A172 (cell line): ENCODE measurements around the gene ACTBL2. TPM values are rescaled to one million over a fixed set of nuclear protein-coding genes. Genes with fewer than 3 reads are reported as not detected.
"Not testable (repeated sequence)": the region's sequence is repeated elsewhere in the genome, so short reads cannot be mapped to it uniquely, and the experiment has no call there.

Experiments
- DNase-seq: peaks from one replicate; pipeline ENCODE4 v3.0.0-alpha.2; 2015; ENCODE audit warnings: low spot score
- total RNA-seq: library from RNA; depleted of rRNA; stranded (reverse); fragments of >200 nt; shearing (Covaris generic); gene quantifications from 2 replicates; pipeline ENCODE4 v1.2.3, GENCODE V29; 2014

ACTBL2 gene
- total RNA-seq, 1 experiment from 2014 or later, result not detected

DNA sequence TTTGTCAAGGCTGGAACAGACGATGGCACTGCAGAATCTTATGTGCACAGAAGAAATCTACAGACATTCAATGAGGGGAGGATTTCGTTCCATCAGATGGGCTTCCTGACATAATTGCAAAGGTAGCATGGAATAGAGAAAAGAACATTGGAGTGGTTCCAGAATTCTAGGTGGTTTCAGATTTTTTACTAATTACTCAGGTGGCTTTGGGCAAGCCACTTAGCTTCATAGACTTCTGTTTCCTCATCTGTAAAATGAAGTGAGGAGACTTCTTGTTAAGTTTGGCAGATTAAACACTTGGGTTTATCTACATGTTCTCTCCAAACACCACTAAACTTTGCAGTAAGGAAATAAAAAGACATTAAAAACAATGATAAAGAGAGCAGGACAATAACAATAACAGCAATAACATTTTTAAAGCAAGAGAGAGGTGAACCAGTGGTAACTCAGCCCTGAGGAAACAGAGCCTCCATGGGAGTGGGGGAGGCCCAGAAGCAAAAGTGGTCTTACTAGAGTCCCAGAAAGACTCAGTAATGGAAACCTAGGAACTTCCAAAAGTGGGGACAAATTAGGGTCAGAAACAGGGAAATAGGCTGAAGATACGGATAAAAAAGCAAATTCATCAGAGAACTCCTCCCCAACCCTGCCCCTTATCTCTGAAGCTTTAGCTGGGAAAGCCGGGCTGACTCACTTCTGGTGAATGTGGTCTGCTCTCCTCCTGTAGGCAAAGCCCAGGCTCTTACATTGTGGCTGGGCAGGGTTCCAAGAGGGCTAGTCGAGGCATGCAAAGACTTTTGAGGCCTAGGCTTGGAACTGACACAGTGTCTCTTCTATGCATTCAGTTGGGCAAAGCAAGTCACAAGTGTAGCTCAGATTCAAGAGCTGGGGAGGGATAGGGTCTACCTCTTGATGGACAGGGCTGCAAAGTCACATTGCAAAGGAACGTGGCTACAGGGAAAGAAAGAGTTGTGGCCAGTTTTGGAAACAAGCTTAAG lies 11.8 kb upstream of the ACTBL2 start:
- peak; percentile 95 for DNase-seq

DNA sequence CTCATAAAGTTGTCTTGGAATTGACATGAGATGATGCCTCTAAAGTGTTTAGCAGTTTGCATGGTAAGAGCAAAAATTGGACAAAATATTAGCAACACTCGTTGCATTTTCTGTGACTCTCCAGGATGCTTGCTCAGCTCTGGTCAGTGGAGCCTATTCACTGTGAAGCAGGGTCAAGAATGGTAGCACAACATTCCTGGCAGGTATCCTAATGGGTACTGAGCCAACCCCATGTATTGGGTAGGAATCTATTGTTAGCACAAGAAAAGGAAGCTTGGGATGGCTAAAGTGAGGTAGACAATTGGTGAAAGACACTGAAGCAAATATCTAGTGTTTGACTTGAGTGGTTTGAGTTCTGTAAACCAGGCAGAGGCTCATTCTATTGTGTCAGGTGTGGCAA lies 10.4 kb upstream of the ACTBL2 start:
- no peak for DNase-seq

GRCh38 chr5:57492632-57493031 lies 10.0 kb upstream of the ACTBL2 start:
- DNase-seq, result no peak

DNA sequence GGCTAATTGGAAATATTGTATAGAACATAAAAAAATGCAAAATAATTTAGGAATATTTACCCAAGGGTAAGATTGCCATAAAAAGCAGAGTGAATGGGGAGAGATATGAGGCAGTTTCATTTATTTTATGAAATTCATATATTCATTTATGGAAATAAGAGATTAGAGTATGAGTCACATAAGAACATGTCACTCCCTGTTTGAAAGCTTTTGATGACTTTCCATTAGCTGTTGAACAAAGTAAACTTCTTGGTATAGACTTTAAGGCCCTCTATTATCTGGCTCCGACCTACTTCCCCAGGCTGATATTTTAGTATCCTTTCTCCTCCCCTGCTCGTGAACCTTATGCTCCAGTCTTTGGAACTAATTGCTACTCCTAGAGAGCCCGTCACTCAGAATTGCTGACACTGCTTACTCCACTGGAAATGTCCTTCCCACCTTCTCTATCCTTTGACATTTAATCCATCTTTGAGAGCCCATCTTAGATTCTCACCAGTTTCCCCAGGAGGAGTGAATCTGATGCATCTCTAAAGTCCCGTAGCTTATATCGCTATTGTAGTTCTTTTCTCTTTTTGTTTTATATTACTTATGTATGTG lies 8.9 kb upstream of the ACTBL2 start:
- no peak for DNase-seq

- DNase-seq, result peak; percentile 78
Measured at GRCh38 chr5:57488215-57488955, 5.8 kb upstream of the ACTBL2 start.

DNA sequence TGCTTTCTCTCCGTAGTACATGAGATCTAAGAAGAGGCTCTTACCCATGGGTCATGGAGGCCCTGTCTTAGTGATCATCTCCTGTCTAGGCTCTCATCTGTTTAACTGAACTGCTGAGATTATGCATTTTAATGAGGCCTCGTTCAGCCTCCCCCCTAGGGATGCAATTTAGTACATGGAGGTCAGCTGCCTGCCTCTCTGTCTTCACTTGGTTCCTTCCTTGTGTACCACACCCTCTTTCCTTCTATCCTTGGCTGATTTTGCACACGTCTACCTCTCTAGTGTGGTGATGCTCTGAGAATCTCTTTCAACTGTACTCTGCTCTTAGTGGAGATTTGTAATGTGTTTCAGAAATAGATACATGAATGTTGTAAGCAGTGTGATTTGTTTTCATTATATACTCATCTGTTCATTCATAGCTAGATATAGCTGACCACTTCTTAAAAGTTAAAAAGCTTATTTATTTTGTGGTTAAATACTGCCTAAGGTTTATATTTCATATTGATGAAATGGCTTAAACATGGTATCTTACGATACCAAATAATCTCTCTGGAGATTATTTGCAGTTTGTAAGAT lies 3.5 kb upstream of the ACTBL2 start:
- DNase-seq, result no peak

DNA sequence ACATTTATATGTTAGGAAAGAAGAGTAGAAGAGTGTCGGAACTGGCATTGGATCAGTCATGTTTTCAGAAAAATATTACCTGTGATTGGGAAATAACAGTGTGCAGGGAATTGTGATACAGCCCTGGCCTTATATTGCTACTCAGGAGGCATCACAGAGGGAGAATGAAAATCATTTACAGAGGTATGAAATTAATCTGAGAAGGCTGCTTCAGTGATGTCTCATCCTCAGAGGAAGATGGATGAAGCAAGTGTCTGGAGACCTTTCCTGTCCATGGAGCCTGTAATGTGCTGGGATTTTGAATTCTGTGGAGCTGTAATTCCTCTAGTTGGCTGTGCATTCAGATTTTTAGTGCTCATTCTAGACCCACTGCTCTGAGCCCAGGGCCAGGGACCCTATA lies 3.8 kb downstream of the ACTBL2 start:
- DNase-seq, result no peak

DNA sequence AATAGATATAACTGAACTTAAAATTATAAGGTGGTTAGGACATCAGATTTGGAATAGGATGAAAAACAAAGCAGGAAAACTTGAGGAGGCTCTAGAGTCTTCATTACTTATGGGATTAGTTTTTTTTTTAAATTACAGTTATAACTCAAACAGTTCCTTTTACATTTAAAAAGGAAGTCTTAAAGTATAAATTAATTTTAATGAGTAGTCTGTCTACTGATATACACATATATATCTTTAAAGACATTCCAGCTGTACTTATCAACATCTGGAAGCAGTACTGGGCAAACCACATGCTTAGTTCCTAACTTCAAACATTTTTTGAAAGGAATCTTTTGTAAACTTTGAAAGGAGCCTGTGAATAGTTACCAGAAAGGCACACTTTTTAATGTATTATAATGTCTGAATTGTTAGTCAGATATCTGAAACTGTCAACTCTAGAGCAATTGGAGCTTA lies 6.0 kb downstream of the ACTBL2 start:
- no peak for DNase-seq

DNA sequence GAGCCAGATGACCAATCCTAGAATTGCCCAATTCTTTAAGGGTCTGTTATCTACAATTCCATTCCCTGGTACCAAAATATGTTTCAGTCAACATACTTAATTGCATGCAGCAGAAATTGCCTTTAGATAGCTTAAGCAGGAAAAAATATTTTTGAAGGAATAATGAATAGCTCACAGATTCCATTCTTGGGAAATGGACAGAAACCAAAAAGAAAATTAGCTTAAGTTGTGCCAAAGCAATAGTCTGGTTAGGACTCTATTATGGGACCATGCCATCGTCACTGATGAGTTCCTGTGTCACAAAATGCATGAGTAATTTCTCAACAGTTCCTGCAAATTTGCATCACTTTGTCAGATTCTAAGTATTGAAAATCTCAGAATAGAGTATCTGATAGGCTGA lies 12.3 kb downstream of the ACTBL2 start:
- DNase-seq, result no peak

DNA sequence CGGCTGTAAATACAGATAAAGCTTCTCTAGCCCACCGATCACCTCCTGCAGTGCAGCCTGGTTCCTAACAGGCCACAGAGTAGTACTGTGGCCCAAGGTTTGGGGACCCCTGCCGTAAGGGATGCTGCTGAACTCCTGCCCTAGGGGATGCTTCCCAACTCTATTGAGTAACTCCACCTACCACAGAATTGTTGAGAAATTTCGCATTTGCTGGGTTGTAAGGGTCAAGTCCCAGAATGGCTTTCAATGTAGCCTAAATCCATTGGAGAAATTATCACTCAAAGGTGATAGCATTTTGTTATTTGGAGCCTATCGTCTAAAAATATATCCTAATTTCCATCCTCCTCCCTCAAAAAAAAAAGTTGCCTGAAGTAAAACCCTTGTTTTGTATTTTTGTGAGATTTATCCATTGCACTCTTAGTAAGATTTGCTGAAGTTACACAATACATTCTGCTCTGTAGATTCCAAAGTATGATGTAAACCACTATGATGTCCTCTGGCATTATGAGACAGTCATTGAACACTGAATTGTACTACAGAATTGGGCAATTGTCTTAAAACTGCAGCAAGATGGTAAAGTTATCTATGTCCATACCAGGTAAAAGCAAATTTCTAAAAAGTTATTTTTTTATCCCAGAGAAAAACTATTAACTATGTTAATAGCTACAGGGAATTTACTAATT lies 14.0 kb downstream of the ACTBL2 start:
- no peak for DNase-seq

- no peak for DNase-seq
Measured at GRCh38 chr5:57466544-57466943, 16.1 kb downstream of the ACTBL2 start.

- DNase-seq, result not testable (repeated sequence)
Measured at GRCh38 chr5:57460056-57460455, 22.6 kb downstream of the ACTBL2 start.

DNA sequence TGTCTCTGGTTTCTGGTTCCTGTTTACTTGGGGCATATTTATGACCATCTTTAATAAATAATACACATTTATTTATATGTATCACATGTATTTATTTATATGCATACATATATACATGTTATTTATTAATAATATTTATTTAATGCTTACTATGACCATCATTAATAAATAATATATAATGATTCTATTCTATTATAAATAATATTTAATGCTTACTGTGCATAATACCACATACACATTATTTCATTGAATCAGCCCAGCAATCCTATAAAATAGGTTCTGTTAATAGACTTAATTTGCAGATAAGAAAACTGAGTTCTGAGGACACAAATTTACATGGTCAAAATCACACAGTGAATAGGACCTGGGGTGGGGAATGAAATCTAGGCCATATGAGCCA lies 24.2 kb downstream of the ACTBL2 start:
- no peak for DNase-seq

GRCh38 chr5:57456531-57457135 lies 26.0 kb downstream of the ACTBL2 start:
- DNase-seq, result no peak

DNA sequence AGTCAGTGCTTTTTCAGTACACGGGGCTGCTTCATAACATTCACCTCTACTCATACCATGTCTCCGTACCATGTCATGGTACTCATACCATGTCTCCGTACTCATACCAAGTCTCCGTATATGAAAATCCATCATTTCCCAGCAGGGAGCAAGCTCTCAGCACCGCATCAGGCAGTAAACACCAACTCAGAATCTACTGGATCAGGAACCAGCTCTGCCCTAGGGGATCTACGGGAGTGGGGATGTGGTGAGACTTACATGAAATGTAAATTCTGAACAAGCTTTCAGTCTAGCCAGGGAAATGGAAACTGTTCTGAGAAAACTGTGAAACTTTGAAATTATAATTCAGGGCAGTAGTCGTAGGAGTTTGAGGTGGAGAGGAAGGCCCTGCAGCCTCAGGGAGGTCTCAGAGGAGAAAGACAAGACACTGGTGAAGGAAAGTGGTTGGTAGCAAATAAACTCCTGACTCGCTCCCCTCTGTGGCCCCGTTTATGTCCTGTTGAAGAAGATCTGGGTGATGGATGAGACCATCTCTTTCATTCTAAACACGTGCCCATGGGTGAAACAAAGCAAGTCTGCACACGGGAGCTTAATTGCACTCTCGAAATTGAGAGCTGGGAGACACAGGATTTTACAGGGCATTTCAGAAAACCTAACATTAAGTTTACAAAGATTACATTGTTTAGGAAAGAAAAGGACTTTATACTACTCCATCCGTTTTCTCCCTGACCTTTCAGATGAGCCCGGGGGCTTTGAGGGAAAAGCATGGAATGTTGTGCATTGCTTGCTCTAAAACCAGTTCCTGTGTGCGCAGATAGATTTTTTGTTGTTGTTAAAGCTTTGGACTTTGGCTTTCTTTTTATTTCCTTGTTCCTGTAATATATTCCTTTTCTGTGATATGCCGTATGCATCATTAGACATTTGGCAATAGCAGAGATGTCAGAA lies 26.8 kb downstream of the ACTBL2 start:
- DNase-seq, result no peak

DNA sequence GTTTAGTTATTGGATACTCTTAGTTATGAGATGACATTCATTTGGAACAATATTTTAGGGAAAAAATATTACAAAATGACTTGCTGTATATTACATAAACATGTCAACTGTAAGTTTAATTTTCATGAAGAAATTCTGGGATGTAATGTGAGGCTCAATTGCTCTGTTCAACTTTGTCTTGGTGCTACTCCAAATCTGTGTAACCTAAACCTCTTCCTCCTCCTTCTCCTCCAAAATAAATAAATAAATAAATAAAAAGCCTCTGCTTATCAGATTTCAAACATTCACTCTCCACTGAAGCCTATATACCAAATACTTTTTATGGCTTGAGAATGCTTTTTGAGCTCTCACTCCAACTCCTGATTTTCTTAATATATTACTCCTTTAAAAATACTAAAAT lies 27.7 kb downstream of the ACTBL2 start:
- no peak for DNase-seq

GRCh38 chr5:57453728-57454127 lies 28.9 kb downstream of the ACTBL2 start:
- no peak for DNase-seq

DNA sequence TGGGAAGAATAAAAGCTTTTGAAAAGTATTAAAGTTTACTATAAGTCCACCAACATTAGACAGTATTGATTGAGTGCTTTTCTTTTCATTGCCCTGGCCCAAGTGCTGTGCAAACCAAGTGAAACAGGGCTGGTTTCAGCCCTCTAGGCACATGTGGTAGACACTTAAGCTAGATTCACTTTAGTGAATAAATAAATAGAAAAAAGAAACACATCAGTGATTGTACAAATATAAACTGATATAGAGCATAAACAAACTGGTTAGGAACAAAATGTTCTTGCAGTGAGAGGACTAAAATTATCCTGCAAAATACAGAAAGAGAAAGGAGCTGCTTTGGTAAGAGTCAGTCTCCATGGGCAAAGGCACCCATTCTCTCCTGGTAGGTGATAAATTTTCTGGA lies 29.7 kb downstream of the ACTBL2 start:
- no peak for DNase-seq

DNA sequence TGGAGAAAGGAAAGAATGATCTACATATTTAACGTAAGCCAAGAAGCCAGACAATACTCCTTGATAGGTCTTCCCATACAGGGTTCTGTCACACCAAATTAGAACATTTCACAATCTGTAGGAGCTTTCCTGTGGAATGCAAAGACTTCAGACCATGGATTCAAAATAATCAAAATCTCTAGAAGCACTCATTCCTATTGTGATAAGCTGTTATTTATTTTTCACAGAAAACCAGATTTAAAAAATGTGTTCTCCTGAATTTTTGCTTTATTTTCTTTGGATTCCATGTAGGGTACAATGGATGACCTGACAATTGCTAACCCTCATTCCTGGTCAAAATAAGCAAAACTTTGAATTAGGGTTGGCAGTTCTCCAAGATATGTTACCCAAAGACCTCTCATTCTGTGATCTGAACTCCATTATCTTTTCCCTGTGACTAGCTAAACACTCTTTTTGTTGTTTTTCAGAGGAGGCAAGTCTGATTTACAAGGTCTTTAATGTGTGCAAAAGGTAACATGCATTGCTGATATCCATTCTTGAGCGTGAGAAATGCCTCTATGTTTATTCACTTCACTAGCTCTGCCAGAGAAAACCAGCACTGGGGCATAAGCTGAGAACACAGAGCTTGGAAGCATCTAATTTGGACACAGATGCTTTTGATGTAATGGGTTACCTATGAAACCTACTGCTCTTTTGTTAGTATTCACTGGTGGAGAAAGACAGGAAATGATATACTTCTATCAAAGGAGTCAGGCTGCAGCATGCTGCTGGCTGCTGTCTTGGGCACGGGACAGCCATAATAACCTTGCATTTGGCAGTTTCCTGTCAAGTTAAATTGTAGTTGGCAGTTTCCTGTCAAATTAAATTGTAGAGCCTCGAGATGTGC lies 31.4 kb downstream of the ACTBL2 start:
- DNase-seq, result no peak
